Measurements from ENCODE around the gene UBL4A. TPM values are rescaled to one million over a fixed set of nuclear protein-coding genes. Genes with fewer than 3 reads are reported as not detected.
A peak's percentile ranks its signal among the peaks of the same experiment; 100 is the strongest.

UBL4A gene
- polyA plus RNA-seq, 2 of the 4 experiments (the other 2 are of a cell fraction): 26.4 to 37.7 TPM

GRCh38 chrX:154439841-154440240, 46.6 kb downstream of the UBL4A start:
- FAIRE-seq (no peak), DNase-seq (ENCODE audit: low read depth in 1 of 2, low spot score in 1 of 2) (no peak), ATAC-seq (no peak)
- no peak overlapping the region for H3K27ac ChIP-seq
- ChIA-PET CTCF (interaction anchor here (0.8 kb wide), 1 partner anchor 41 kb away, joined by 4 read pairs; no protein-coding TSS in a partner anchor), POLR2A (no interaction called here)
- TF ChIP-seq ZC3H11A (IDR thresholded peaks at IDR 0.05): no peak
- TF ChIP-seq KDM1A (IDR thresholded peaks at IDR 0.05; ENCODE audit: low read depth): no peak
- no peak for TF ChIP-seq ESRRA (IDR thresholded peaks at IDR 0.05; ENCODE audit: borderline replicate concordance, low read length)
- TF ChIP-seq POLR2A (IDR thresholded peaks at IDR 0.05; ENCODE audit: low read length): no peak
- TF ChIP-seq RCOR1 (IDR thresholded peaks at IDR 0.05; ENCODE audit: low read depth, low read length): no peak
- no peak for TF ChIP-seq FOXS1 (CRISPR knock-in tag; IDR thresholded peaks at IDR 0.05)
- TF ChIP-seq, protein P1, sequence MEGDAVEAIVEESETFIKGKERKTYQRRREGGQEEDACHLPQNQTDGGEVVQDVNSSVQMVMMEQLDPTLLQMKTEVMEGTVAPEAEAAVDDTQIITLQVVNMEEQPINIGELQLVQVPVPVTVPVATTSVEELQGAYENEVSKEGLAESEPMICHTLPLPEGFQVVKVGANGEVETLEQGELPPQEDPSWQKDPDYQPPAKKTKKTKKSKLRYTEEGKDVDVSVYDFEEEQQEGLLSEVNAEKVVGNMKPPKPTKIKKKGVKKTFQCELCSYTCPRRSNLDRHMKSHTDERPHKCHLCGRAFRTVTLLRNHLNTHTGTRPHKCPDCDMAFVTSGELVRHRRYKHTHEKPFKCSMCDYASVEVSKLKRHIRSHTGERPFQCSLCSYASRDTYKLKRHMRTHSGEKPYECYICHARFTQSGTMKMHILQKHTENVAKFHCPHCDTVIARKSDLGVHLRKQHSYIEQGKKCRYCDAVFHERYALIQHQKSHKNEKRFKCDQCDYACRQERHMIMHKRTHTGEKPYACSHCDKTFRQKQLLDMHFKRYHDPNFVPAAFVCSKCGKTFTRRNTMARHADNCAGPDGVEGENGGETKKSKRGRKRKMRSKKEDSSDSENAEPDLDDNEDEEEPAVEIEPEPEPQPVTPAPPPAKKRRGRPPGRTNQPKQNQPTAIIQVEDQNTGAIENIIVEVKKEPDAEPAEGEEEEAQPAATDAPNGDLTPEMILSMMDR (IDR thresholded peaks at IDR 0.05): no peak
- TF ChIP-seq, protein P2, sequence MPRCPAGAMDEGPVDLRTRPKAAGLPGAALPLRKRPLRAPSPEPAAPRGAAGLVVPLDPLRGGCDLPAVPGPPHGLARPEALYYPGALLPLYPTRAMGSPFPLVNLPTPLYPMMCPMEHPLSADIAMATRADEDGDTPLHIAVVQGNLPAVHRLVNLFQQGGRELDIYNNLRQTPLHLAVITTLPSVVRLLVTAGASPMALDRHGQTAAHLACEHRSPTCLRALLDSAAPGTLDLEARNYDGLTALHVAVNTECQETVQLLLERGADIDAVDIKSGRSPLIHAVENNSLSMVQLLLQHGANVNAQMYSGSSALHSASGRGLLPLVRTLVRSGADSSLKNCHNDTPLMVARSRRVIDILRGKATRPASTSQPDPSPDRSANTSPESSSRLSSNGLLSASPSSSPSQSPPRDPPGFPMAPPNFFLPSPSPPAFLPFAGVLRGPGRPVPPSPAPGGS (IDR thresholded peaks at IDR 0.05): no peak
- TF ChIP-seq CBX8 (IDR thresholded peaks at IDR 0.05): no peak
- TF ChIP-seq, protein P3, sequence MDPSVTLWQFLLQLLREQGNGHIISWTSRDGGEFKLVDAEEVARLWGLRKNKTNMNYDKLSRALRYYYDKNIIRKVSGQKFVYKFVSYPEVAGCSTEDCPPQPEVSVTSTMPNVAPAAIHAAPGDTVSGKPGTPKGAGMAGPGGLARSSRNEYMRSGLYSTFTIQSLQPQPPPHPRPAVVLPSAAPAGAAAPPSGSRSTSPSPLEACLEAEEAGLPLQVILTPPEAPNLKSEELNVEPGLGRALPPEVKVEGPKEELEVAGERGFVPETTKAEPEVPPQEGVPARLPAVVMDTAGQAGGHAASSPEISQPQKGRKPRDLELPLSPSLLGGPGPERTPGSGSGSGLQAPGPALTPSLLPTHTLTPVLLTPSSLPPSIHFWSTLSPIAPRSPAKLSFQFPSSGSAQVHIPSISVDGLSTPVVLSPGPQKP (IDR thresholded peaks at IDR 0.05; ENCODE audit: low read depth, low read length): no peak
- no peak for TF ChIP-seq ZSCAN20 (CRISPR knock-in tag; IDR thresholded peaks at IDR 0.05)
- TF ChIP-seq, protein P4, sequence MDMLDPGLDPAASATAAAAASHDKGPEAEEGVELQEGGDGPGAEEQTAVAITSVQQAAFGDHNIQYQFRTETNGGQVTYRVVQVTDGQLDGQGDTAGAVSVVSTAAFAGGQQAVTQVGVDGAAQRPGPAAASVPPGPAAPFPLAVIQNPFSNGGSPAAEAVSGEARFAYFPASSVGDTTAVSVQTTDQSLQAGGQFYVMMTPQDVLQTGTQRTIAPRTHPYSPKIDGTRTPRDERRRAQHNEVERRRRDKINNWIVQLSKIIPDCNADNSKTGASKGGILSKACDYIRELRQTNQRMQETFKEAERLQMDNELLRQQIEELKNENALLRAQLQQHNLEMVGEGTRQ (IDR thresholded peaks at IDR 0.05): no peak
- no peak overlapping the region for H3K4me3 ChIP-seq
- no peak overlapping the region for H3K4me2 ChIP-seq
- H3K4me1 ChIP-seq: peaks cover 17% of the 10 kb centered on the region; the same call in 2 of the 3 replicates
- H3K9me3 ChIP-seq: no peaks in the 10 kb centered on the region
- 100% methylated on average over 8 of the region's 18 CpGs for WGBS (ENCODE audit: missing lambda C conversion rate)

DNA sequence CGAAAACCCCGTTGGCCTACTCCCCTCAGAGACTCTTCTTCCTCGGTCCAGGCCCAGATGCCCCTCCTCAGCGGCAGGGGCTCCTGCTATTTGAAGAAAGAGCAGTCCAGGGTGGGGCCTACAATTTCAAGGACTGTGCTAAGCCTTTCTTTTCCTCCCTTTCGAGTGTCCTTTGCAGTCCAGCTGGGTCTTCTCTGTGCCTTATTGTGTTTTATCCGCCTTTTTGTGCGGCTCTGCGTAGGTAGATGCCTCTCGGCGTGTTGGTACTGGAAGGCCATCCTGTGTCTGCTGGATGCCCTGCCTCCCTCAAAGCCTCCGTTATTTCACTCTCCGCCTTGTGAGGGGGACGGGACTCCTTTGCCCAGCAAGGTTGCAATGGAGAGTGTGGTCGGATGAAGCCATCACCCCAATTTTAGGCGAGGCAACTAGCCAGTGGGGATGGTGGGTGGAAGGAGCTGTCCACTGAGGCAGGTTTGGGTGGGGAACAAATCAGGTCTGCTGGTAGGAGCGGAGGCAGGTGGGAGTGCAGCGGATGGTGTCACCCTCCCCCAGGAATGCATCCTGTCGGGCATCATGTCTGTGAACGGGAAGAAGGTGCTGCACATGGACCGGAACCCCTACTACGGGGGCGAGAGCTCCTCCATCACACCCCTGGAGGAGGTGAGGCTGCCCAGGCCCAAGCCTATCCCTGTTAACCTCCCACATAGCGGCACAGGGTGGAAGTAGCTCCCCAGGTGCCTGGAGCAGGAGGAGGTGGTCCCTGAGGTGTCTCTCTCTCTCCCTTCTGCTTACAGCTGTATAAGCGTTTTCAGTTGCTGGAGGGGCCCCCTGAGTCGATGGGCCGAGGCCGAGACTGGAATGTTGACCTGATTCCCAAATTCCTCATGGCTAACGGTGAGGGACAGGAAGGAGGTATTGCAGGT, 48.2 kb downstream of the UBL4A start:
- ChIA-PET POLR2A (no interaction called here), CTCF (interaction anchor here (0.6 to 1.2 kb wide), 2 partner anchors 11 to 102 kb away, joined by 3 to 5 read pairs; no protein-coding TSS in a partner anchor)
- no peak for FAIRE-seq
- peak in 1 of 2 experiments; percentile 4; a peak in 1 of 6 replicates for ATAC-seq
- Histone ChIP-seq H3K4me3 (peak overlapping the region; percentile 97), H3K27ac (peak overlapping the region; percentile 100), H3K4me2 (peak overlapping the region; percentile 98), H3K9me3 (no peaks in the 10 kb centered on the region), H3K4me1 (peaks cover 13% of the 10 kb centered on the region; the same call in 1 of the 3 replicates)
- 71% methylated on average over 22 of the region's 28 CpGs for WGBS (ENCODE audit: missing lambda C conversion rate)
- TF ChIP-seq ZNF302 (CRISPR knock-in tag; IDR thresholded peaks at IDR 0.05): no peak
- no peak for TF ChIP-seq RCOR1 (IDR thresholded peaks at IDR 0.05; ENCODE audit: low read depth, low read length)
- TF ChIP-seq, protein P5, sequence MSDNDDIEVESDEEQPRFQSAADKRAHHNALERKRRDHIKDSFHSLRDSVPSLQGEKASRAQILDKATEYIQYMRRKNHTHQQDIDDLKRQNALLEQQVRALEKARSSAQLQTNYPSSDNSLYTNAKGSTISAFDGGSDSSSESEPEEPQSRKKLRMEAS (IDR thresholded peaks at IDR 0.05): no peak
- no peak for TF ChIP-seq RARB (CRISPR knock-in tag; IDR thresholded peaks at IDR 0.05)
- TF ChIP-seq ESRRA (IDR thresholded peaks at IDR 0.05; ENCODE audit: borderline replicate concordance, low read length): no peak
- TF ChIP-seq CBX2 (IDR thresholded peaks at IDR 0.05; ENCODE audit: borderline replicate concordance, low read depth): no peak
- no peak for TF ChIP-seq HOXB13 (CRISPR knock-in tag; IDR thresholded peaks at IDR 0.05; ENCODE audit: low read depth)
- TF ChIP-seq ZSCAN20 (CRISPR knock-in tag; IDR thresholded peaks at IDR 0.05): no peak
- no peak for TF ChIP-seq KDM1A (IDR thresholded peaks at IDR 0.05; ENCODE audit: low read depth)
- no peak for TF ChIP-seq SMC3 (IDR thresholded peaks at IDR 0.05)
- TF ChIP-seq HES2 (IDR thresholded peaks at IDR 0.05): no peak
- TF ChIP-seq POLR2AphosphoS2 (conservative IDR thresholded peaks at IDR 0.05; ENCODE audit: low read length): no peak
- no peak for DNase-seq (ENCODE audit: low read depth in 1 of 2, low spot score in 1 of 2)

Measured in A549 (cell line).